NCI-H1048 (cell line): ENCODE results near the gene BRD4.

ENCODE experiments used
- DNase-seq: peaks from one replicate; lab custom pipeline; 2025; lab: John Stamatoyannopoulos, UW

BRD4 gene

DNA sequence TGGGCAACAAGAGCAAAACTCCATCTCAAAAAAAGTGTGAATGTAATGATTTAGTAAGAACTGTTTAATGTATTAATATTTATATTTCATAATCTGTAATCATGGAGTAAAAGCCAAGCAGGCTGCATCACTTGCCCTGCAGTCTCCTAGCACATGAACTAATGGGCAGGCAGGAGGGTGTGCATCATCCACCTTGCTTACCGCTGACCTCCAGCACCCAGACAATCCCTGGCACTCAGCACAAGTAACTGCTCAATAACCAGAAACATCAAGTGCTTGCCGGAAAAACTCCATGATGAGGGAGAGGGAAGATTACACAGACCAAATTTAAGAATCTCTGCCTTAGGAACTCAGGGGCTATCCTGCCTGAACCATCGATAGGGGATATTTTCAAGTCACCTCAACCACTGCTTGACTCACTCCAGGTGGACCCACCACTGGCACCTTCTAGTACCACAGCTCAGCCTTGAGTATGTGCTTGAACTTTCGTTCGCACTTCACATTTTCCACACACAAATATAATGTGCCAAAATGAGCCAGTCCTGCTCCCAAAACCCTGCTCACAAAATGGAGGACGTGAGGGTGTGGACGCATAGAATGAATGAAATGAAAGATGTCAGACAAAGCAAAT lies 18.6 kb downstream of the BRD4 start:
- DNase-seq: no peak

DNA sequence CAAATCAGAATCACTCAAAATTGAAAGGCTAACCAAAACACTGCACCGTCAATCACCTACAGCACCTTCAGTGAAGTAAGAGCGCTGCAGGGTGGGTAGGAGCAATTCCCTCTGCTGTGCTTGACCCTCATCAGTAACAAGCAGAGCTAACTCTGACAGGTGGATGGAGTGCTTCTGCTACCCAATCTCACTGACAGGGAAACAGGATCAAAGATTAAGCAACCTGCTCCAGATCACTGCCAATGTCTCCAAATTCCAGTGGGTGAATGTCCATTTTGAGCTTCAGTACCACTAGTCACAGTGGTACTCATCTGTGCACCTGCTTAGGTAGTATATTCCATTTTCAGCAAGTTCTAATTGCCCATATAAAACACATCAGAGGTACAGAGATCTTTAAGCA lies 25.2 kb downstream of the BRD4 start:
- DNase-seq: no peak

DNA sequence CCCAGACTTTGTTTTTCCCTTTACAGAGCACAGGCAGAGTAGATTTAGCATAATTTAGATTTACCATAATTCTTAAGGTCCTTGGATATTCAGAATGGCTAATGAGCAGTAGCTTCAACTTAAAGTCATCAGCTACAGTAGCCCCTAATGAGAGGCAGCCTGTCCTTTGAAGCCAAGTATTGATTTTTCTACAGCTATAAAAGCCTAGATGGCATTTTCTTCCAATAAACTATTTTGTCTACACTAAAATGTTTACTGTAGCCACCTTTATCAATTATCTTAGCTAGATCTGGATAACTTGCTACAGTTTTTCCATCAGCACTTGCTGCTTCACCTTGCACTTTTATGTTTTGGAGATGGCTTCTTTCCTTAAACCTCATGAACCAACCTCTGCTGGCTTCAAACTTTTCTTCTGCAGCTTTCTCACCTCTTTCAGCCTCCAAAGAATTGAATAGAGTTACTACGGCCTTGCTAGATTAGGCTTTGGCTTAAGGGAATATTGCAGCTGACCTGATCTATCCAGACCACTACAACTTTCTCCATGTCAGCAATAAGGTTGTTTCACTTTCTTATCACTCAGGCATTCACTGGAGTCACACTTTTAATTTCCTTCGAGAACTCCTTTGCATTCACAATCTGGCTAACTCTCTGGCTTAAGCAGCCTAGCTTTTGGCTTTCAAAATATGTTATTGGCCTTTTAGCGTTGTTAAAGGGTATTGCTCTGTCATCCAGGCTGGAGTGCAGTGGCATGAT lies 26.6 kb downstream of the BRD4 start:
- no peak for DNase-seq

DNA sequence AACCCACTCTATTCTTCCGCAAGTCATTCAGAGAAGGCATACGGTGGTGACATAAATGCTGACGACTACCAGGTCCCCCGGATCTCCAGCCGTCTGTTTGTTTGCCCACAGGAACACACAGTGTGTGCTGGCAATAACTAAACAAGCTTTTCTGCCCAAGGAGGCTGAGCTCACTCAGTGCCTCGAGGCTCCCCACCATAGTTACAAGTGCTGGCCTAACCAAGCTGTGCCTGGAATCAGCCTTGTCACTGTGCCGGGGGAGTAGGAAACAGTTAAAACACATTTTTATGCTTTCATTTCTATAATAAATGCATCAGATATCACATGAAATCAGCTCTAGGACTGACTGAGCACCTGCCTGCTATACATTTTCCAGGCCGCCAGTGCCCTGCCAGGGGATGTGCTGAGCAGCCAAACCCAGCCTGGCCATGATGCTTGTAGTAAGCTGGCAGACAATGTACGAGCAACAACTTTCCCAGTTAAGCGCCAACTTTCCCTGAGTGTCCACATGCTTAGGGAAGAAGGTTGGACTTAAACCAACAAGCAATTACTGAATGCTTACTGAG lies 28.1 kb downstream of the BRD4 start:
- no peak for DNase-seq

DNA sequence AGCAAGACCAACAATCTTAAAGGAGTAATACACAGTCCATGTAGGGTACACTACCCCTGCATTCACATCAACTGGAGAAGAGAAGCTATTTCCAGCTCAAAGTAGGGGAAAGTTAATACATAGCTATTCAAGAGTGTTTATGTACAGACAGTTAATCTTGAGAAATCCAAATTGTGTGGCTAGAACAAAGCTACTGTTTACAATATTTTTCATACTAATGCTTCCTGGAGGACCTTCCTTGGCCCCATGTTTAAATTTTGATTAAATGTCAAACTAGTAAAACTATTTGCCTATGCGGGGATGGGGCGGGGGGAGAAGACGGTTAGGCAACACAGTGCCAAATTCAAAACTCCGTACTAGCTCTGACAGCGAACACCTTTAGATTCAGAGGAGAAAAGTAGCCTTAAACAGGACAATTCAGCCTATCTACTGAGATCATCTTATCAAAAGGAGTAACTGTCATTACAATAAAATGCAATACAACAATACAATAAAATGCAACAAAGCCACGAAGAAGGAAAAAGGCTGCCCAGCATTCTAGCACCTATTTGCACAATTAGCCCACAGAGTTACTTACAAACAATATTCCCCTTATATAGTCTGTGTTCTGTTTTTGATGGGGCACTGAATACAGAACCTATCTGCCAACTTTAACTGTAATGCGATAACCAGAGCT lies 29.1 kb downstream of the BRD4 start:
- DNase-seq: no peak

DNA sequence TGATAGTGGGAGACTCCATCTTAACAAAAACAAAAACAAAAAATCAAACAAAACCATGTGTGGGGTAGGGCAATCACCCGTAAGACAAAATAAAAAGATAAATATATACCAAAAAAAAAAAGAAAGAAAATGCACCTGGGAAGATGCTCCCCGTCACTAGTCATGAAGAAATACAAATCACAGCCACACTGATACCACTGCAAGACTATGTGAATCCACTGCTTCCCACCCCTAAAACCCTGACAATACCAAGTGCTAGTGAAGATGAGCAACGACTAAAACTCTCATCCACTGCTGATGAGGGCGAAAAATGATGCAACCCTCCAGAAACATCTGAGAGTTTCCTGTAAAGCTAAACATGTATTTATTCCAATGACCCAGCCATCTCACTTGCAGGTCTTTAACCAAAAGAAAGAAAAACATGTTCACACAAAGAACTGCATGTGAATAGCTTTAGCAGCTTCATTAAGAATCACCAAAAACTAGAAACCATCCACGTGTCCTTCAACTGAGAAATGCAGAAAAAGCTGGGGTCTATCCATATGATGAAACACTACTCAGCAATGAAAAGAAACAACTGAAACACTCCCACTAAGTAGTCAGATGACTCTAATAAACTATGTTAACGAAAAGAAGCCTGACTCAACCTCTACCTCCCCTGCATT lies 31.7 kb downstream of the BRD4 start:
- no peak for DNase-seq

DNA sequence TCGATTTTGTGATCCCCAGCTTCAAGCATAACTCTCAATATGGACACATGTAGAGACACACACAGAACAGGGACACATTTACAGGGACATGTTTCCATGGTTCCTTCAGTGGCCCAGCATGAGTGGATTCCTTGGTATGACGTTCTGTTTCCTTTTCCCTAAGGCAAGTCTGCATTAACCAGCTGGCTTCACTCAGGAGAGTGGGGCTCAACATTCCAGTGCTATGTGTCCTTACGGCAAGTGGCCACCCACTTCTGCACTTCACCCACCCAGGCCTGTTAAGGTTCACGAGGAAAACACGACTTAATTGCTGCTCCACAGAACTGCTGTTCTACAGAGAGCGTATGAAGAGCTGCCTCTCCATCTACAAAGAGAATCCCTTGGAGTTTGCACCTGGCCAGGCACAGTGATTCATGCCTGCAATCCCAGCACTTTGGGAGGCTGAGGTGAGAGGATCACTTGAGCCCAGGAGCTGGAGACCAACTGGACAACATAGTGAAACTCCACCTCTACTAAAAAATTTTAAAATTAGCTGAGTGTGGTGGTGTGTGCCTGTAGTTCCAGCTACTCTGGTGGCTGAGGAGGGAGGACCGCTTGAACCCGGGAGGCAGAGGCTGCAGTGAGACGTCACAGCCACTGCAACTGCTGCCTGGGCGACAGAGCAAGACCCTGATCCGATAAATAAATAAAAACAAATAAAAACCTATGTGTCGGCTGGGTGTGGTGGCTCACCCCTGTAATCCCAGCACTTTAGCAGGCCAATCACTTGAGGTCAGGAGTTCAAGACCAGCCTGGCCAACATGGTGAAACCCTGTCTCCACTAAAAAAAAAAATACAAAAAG lies 32.5 kb downstream of the BRD4 start:
- DNase-seq: no peak

DNA sequence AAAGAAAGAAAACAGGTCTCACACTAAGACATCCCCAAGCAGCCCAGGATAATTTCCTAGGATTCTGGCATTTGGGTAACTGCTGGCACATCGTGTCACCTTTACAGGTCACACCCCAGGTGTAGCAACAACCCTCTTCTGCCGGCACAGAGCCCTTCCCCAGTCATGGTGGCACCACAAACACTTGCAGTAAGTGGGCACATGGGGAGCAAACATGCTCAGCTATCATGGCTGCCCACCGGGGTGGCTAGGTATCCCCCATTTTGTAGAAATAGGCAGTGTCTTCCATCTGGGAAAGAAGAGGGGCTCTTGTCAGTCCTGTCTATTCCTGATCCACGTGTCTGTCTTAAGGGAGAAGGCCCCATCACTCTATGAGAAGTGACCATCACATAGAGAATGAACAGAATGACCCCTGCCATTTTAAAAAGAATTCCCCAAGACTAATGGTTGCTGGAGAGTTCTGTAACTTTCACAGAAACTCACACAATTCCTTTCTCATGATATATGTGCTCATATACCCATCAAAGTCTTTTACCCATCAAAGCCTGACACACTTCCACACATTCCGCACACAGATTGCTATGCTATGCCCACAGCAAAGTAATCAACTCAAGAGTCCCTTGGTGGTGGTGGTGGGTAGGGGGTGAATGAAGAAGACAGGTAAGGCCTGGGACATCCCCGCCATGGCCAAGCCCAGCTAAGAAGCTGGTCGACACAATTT lies 33.3 kb downstream of the BRD4 start:
- DNase-seq: no peak

DNA sequence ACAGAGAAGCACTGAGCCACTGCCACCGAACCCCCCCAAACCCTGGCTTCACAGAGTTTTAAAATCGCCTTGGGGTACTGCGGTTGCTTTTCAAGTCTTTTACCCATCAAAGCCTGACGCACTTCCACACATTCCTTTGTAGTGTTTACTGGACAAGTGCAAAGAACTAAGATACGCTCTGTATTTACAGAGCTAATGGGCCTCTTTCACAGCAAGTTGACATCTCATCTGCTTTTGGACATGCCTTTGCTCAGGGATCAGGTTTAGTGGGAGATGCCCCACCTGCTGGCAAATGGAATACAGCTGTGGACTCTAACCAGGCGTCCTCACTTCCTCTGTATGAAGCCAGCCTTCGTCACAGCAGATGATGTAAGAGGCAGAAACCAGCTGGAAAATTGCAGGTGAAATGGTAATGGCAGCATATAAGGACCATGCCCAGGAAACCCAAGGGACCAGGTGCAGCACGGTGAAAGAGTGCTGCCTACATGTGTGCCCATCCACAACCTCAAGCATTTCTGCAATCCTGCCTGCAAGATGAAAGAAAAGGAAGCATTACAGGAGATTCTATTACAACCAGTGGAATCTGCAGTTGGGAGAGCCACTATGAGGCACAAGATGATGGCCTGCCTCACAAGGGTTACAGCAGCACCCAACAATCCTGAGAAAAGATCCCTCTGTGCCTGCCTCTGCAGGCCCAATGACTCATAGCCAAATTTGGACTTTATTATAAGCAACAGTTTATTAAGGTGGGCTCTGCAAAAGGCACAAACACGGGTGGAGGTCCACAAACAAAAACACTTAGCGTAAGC lies 34.7 kb downstream of the BRD4 start:
- DNase-seq: no peak

DNA sequence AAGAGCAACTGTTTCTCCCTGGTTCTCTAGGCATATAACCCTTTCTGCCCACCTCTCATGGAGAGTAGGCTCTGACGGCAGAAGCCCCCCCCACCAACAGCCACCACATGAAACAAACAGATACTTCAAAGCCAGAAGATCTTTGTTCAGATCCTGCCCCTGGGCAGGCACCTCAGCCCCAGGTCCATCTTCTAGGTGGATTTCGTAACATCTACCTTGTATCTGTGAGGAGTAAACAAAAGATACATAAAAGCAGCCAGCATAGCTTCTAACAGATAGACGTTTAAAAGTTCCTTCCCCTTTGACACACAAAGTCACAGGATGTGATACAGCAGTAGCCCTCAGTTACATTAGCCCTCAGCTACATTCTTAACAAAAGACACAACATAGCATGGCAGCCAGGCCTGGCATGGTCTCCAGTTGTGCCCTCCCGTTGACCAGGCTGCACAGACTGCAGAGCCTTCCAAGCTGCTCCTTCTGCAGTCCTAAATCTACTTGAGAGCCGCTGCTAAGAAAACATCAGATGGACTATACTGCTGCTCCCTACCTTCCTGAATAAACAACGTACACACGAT lies 35.4 kb downstream of the BRD4 start:
- DNase-seq: no peak

DNA sequence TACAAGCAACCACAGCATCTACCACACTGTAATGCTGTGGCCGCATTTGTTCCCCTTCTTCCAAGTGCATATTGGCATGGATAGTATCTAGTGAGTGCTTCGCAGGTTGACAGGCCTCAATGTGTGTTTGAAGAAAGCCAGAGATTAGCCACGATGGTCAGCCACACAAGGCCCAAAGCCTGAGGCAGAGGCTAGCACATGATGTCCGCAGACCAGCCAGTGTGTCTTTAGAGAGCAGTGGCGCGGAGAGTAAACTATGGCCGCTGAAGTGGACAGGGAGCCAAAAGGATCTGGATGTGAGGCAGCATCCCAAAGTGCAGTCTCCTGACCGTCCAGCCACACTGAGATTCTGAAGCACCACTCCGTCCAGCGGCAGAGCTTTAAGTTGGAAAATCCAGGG lies 36.0 kb downstream of the BRD4 start:
- DNase-seq: no peak

DNA sequence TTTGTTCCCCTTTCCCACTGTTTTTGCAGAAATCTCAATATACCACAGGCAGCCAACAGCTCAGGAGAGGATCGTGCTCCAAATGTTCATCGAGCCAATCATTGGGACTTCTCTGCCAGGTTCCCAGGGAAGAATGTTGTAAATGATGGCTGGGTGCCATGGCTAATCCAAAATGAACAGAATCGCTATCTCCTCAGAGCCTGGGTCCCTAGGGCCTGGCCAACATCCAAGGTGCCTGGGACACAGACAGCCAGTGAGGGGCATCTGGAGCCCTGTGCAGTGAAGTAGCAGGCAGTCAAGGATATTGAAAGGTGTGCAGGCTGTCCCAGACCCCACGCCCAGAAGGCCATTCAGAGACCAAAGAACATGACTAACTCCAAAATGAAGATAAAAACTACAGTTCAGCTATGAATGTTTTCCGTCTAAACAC lies 37.8 kb downstream of the BRD4 start:
- no peak for DNase-seq

DNA sequence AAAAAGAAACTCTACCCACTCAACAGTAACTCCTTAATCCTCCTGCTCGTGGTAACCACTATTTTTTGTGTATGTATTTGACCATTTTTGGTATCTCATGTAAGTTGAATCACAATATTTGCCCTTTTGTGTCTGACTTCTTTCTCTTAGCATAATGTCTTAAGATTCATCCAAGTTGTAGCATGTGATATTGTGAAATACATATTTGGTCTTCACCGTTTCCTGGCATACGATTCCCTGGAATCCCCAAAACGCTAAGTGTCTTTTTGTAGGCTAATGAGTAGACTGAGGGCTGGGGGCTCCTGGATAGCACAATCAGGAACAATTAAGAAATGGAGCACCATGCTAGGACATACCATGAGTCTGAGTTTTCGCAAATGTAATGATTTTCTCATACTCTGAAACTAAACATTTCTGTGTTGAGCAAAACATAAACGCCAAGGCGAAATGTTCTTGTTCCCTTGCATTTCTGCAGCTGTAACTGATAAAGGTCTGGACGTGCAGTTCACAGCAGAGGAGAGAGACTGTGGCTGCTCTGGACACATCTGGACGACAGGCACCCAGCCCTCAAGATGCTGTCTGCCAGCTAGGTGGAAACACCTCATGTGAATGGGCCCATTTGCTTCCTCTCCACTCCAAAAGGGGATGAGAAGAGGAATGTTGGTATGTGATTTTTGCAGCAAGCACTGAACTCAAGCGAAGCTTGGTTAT lies 38.4 kb downstream of the BRD4 start:
- no peak for DNase-seq

DNA sequence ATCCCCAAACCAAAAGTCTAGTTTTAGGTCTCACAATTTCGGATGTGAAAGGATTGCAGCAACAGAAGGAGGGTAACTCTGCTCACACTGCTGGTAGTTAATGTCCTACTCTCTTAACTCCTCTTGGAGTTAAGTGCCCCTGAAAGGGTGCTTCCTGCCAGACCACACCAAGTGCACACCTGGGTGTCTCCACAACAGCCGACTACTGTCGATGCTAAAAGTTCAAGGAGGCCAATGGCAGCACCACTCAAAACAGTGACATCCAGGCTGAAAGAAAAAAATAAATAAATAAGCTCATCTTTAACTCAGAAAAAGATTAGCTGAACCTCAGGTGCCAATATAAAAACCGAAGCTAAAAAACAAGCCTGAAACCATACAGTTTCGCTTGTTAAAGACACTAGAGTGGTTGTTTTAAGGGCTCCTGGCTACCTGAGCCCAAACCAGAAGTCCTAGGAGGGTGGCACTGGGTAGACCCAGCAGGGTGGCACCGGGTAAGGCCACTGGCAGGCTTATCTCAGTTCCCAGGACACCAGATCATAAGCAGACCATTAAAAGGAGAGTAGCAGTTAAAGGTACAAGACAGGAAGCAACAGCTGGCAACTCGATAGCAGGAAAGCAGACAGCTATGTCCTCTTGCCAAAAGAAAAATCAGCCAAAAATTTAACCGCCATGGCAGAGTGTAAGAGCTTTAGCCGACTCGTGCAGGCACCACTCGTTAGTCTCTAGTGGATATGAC lies 39.3 kb downstream of the BRD4 start:
- no peak for DNase-seq

DNA sequence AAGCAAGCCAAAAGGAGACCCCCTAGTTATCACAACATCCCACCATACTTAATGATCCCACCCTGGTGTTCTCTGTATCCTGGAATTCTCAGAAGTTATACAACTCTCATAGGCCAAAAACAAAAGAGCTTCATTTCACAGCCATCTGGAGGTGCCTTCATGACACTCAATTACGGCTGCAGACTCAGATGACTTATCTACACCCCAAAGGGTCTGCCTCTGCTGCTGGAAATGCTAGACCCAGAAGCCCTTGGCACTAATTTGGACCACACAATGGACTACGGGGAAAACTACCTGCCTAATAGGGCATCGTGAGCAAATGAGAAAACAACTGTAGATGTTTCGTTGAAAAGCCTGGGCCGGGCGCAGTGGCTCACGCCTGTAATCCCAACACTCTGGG lies 40.2 kb downstream of the BRD4 start:
- DNase-seq: no peak

DNA sequence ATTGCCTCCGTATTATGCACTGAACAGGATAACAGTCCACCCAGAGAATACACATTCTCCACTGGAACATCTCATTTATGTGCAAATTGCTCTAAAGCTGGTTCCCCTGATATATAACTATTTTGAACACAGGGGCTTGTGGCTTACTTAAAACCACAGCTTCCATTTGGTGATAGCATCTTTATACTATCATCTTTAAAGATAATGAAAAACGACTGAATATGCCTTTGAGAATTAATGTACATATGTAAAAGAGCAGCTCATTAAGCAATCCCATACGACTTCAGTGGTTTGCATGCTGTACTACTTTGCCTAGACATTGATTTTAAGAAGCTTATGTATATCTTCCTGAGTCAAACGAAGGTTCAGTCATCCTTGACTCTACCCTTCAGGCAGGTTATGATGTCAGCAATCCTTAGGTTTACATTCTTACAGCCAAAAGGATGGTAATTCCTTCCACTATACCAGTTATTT lies 40.8 kb downstream of the BRD4 start:
- DNase-seq: no peak

DNA sequence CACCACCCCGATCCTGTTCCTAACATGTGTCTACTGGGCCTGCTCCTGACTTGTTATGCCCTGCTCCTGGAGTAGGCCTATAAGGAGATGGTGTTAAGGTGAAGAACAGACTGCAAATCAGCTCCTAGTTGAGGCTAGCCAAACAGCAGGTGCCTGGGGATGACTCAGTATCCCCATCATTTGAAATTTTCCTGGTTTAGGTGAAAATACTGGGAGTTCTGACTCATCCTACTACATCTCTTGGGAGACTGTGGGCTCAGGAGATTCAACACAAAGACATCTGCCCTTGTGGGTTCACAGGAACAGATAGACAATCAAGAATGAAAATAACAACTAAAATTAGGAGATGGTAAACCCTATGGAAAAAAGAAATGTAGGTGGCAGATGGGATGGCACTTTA lies 41.2 kb downstream of the BRD4 start:
- DNase-seq: no peak

DNA sequence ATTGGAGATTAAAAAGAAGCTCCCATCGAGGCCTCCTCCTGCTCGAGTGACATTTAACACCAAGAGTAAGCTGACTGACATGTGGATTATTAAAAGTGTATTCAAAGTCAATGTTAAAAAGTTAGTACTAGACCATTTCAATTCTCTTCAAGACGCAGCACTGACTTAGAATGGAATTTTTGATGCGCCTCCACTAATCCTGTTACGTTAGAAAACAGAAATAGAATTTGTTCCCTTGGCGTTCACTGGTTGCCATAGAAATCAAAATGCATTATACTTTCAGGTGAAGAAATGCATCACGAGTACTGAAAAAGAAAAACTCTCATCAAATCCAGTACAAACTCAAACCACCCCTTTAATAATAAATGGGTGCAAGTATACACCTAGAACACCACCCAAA lies 42.2 kb downstream of the BRD4 start:
- no peak for DNase-seq
